K562 (cell line): Measurements from ENCODE around the gene CEP131. TPM values are rescaled to one million over a fixed set of nuclear protein-coding genes. Genes with fewer than 3 reads are reported as not detected.
A peak's percentile ranks its signal among the peaks of the same experiment; 100 is the strongest.

Experiments used
- BRD4 ChIP-seq: fragments of 200-600 bp; sonication (generic); IDR thresholded peaks from 2 replicates; pipeline ENCODE4 v1.6.1; 2017; ENCODE audit warnings: inconsistent platforms
- BRF2 ChIP-seq: IDR thresholded peaks from 3 replicates; pipeline ENCODE4 v1.6.1; 2011; ENCODE audit warnings: borderline replicate concordance, mild to moderate bottlenecking; ENCODE audit not compliant: insufficient read length, insufficient read depth
- FIP1L1 ChIP-seq: fragments of 200-400 bp; formaldehyde crosslinking; IDR thresholded peaks from 2 replicates; pipeline ENCODE4 v1.6.1; 2018; ENCODE audit warnings: mild to moderate bottlenecking, low read depth, low read length; ENCODE audit not compliant: poor library complexity, severe bottlenecking
- GTF2A2 ChIP-seq: IDR thresholded peaks from 2 replicates; pipeline ENCODE4 v1.6.1; 2016; ENCODE audit warnings: mild to moderate bottlenecking, missing genetic modification characterization, missing compliant biosample characterization
- GTF2E2 ChIP-seq: fragments of 200-800 bp; sonication (Bioruptor generic); IDR thresholded peaks from 2 replicates; pipeline ENCODE4 v1.6.1; 2016; ENCODE audit warnings: missing genetic modification characterization, missing compliant biosample characterization
- KHSRP ChIP-seq: fragments of 450-650 bp; IDR thresholded peaks from 2 replicates; pipeline ENCODE4 v1.6.1; 2017
- MAFK ChIP-seq: IDR thresholded peaks from 2 replicates; pipeline ENCODE4 v1.6.1; 2011; ENCODE audit warnings: low read length, improper control_type of control experiment
- MCM3 ChIP-seq: fragments of 450-650 bp; IDR thresholded peaks from 2 replicates; pipeline ENCODE4 v1.6.1; 2016
- MCM7 ChIP-seq, 2 experiments: fragments of 450-650 bp; IDR thresholded peaks; 2 replicates each; pipeline ENCODE4 v1.6.1; 2016 to 2018
- PML ChIP-seq: IDR thresholded peaks from 2 replicates; pipeline ENCODE4 v1.6.1; 2012; ENCODE audit warnings: low read length, inconsistent platforms
- RBM14 ChIP-seq: fragments of 200-400 bp; formaldehyde crosslinking; IDR thresholded peaks from 2 replicates; pipeline ENCODE4 v1.6.1; 2018; ENCODE audit warnings: low read depth, mild to moderate bottlenecking, low read length, moderate library complexity, borderline replicate concordance; ENCODE audit not compliant: insufficient read depth
- RREB1 ChIP-seq: fragments of 250-450 bp; sonication (Bioruptor Pico); IDR thresholded peaks from 2 replicates; pipeline ENCODE4 v1.4.0; 2020
- ZNF232 ChIP-seq: sonication (generic); formaldehyde crosslinking; IDR thresholded peaks from 2 replicates; pipeline ENCODE4 v1.8.0; 2022; ENCODE audit warnings: mild to moderate bottlenecking, missing genetic modification reagents
- ZNF347 ChIP-seq: fragments of 450-650 bp; formaldehyde crosslinking; IDR thresholded peaks from 2 replicates; pipeline ENCODE4 v1.4.0; 2020; ENCODE audit warnings: low read depth, mild to moderate bottlenecking, moderate library complexity
- polyA plus RNA-seq, 8 experiments: library from polyadenylated mRNA; depleted of rRNA in 4 of 8; stranded (reverse) in 5 of 8; unstranded in 3 of 8; fragments of >200 nt; fragmentation: Nextera tagmentation in 2 of 8; fragmentation: Illumina TruSeq in 1 of 8; extraction: Ambion mirVana in 2 of 8; extraction: Trizol in 1 of 8; gene quantifications; 2 replicates each; pipeline versions ENCODE4 v1.2.1 to v1.2.3, GENCODE V29; 2011 to 2014; ENCODE audit warnings: inconsistent platforms in 1 of 8, missing spikeins in 1 of 8
- total RNA-seq, 7 experiments: library from RNA; depleted of rRNA in 6 of 7; stranded (reverse); fragments of >200 nt in 6 of 7; fragmentation: Illumina TruSeq in 2 of 7; extraction: Trizol in 2 of 7; gene quantifications; 2 replicates each; pipeline versions ENCODE4 v1.2.1 to v1.2.3, GENCODE V29; 2011 to 2021; ENCODE audit warnings: low replicate concordance in 1 of 7
- TF ChIP-seq, protein P1 (sequence below): fragments of 450-650 bp; IDR thresholded peaks from 2 replicates; pipeline ENCODE4 v1.6.1; 2016; ENCODE audit warnings: antibody characterized with exemption
- TF ChIP-seq, protein P2 (sequence below), 2 experiments: fragments of 450-650 bp in 1 of 2; sonication (generic) in 1 of 2; formaldehyde crosslinking; conservative IDR thresholded peaks; 2 replicates each; pipeline versions ENCODE4 v1.4.0 to v1.8.1; 2020 to 2022; ENCODE audit warnings: mild to moderate bottlenecking in 1 of 2, missing genetic modification reagents in 1 of 2
- TF ChIP-seq, protein P3 (sequence below): fragments of 250-450 bp; sonication (Bioruptor Pico); IDR thresholded peaks from 2 replicates; pipeline ENCODE4 v1.5.0; 2022; ENCODE audit warnings: mild to moderate bottlenecking

Gene CEP131
- total and polyA plus RNA-seq, 9 of the 15 experiments (the other 6 are each of a cell fraction or from before 2014, with no cell fraction given) = 0.24 to 21.2 (median 2.3) TPM

DNA sequence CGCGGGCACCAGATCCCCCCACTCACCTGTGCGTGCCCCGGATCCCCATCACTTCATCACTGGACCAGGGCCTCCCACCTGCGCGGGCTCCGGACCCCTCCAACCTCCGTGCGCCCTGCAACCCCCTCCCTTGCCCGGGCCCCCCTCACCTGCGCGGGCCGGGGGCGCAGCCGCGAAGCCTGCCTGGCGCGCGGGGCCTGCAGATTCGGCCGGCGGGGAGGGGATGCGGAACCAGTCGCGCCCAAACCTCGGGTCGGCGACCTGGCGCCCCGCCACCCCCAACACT is 202 bp downstream of the CEP131 start (continued):
- TF ChIP-seq RREB1 (CRISPR knock-in tag) = 0 out of 2 replicates have a peak, but pooled peaks have one; percentile 27
- TF ChIP-seq KHSRP = no peak
- no peak for TF ChIP-seq MAFK
- TF ChIP-seq MCM7 (IDR thresholded peaks at IDR 0.05) = no peak
- TF ChIP-seq, protein P1, sequence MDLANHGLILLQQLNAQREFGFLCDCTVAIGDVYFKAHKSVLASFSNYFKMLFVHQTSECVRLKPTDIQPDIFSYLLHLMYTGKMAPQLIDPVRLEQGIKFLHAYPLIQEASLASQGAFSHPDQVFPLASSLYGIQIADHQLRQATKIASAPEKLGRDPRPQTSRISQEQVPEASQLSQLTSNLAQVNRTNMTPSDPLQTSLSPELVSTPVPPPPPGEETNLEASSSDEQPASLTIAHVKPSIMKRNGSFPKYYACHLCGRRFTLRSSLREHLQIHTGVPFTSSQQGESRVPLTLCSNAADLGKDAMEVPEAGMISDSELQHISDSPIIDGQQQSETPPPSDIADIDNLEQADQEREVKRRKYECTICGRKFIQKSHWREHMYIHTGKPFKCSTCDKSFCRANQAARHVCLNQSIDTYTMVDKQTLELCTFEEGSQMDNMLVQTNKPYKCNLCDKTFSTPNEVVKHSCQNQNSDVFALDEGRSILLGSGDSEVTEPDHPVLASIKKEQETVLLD = no peak
- TF ChIP-seq GTF2A2 (tag) = no peak
- TF ChIP-seq ZNF232 (CRISPR knock-in tag) = no peak
- TF ChIP-seq, protein P2, sequence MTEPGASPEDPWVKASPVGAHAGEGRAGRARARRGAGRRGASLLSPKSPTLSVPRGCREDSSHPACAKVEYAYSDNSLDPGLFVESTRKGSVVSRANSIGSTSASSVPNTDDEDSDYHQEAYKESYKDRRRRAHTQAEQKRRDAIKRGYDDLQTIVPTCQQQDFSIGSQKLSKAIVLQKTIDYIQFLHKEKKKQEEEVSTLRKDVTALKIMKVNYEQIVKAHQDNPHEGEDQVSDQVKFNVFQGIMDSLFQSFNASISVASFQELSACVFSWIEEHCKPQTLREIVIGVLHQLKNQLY (CRISPR knock-in tag; conservative IDR thresholded peaks at IDR 0.05) = no peak
- no peak for TF ChIP-seq MCM3
- TF ChIP-seq GTF2E2 (tag) = no peak
- TF ChIP-seq ZNF347 (CRISPR knock-in tag) = no peak
- no peak for TF ChIP-seq RBM14
- no peak for TF ChIP-seq FIP1L1
- no peak for TF ChIP-seq PML
- TF ChIP-seq, protein P3, sequence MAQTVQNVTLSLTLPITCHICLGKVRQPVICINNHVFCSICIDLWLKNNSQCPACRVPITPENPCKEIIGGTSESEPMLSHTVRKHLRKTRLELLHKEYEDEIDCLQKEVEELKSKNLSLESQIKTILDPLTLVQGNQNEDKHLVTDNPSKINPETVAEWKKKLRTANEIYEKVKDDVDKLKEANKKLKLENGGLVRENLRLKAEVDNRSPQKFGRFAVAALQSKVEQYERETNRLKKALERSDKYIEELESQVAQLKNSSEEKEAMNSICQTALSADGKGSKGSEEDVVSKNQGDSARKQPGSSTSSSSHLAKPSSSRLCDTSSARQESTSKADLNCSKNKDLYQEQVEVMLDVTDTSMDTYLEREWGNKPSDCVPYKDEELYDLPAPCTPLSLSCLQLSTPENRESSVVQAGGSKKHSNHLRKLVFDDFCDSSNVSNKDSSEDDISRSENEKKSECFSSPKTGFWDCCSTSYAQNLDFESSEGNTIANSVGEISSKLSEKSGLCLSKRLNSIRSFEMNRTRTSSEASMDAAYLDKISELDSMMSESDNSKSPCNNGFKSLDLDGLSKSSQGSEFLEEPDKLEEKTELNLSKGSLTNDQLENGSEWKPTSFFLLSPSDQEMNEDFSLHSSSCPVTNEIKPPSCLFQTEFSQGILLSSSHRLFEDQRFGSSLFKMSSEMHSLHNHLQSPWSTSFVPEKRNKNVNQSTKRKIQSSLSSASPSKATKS (CRISPR knock-in tag) = no peak
- no peak for TF ChIP-seq BRF2
- TF ChIP-seq BRD4 = no peak
